Esophagus muscularis mucosa (tissue), 4 donors: ENCODE results near the gene NME8.

Experiments
- CTCF ChIP-seq, 3 experiments: fragments of 200-600 bp in 2 of 3; fragments of 450-650 bp in 1 of 3; sonication (generic) in 2 of 3; IDR thresholded peaks; one replicate each; pipeline ENCODE4 v1.5.1; 2017 to 2019; ENCODE audit warnings: antibody characterized with exemption in 3 of 3, mild to moderate bottlenecking in 2 of 3, moderate library complexity in 1 of 3
- EP300 ChIP-seq: sonication (generic); formaldehyde crosslinking; IDR thresholded peaks from one replicate; pipeline ENCODE4 v1.6.1; 2017; ENCODE audit warnings: antibody characterized with exemption
- POLR2A ChIP-seq: fragments of 450-650 bp; IDR thresholded peaks from one replicate; pipeline ENCODE4 v1.6.1; 2017; ENCODE audit warnings: antibody characterized with exemption, moderate library complexity, mild to moderate bottlenecking, low read depth

GRCh38 chr7:37822946-37823345, 25.5 kb upstream of the NME8 start:
- TF ChIP-seq CTCF (IDR thresholded peaks at IDR 0.05), result no peak
- TF ChIP-seq EP300, result no peak
- no peak for TF ChIP-seq POLR2A
